Urothelium cell line (cell line): ENCODE results near the gene P2RX3.

ENCODE experiments used
- DNase-seq: peaks from one replicate; pipeline ENCODE4 v3.0.0; 2011; ENCODE audit warnings: low spot score, mixed read lengths
- FAIRE-seq: peaks from 2 replicates; lab custom pipeline; 2011; peaks lifted over from hg19 to GRCh38; lab: Jason Lieb, UNC

P2RX3 gene

DNA sequence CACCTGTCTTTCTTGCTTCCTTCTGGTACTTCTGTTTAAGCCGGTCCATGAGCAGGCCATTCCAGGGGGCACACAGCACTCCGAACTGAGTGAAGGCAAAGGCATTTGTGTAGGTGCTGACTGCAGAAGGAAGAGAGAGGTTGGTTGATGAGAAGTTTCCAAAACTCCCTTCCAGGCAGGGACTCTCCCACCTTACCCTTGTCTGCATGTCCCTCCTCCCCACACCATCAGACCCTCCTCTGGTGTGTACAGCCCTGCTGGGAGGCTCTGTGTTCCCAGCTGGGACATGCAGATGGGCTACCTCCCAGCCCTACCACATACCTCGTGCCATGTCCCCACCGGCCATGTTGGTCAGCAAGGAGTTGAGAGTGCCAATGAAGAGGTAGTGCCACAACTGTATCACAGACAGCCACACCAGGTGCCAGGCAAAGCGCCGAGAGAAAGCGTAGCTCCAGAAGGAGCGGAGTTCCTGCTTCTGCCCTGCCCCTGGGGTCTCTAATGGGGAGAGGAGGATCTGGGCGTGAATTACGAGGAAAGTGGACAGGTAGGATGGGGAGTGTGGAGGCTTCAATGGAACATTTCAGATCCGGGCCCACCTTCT is 76.6 kb downstream of the P2RX3 start:
- DNase-seq: no peak
- no peak for FAIRE-seq

DNA sequence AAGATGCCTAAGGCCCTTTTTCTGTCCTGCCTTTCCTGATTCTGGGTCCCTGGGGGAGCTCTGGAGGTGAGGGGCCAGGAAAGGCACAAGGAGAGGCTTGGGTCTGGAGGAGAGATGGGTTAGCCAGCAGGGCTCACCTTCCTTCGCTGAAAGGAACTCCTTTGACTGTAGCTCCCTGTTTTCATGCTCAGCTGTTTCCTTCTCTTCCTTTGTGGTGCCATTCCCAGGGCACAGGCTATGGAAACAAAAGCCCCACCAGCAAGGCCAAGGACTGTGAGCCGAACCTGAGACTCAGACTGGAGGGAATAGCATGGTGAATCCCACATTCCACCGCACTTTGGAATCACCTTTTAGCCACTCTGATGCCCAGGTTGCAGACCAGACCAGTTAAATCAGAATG is 78.3 kb downstream of the P2RX3 start:
- no peak for FAIRE-seq

DNA sequence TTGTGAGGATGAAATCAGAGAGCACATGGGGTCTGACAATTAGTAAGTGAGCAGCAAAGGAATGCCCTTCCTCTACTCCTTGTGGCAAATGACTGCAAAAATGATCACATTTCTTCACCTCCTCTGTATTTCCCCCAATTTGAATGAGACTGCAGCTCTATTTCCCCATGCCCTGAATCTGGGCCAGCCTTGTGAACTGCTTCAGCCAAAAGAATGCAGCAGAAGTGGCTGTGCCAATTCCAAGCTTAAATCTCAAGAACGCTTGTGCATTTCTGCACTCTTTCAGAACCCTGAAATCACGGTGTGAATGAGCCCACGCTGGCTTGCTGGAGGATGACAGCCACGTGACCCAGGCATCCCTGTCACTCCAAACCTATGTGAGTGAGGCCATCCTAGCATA is 78.9 kb downstream of the P2RX3 start:
- no peak for DNase-seq
- FAIRE-seq: no peak

More for the DNA sequence above, 78.3 kb downstream of the P2RX3 start:
- no peak for DNase-seq

DNA sequence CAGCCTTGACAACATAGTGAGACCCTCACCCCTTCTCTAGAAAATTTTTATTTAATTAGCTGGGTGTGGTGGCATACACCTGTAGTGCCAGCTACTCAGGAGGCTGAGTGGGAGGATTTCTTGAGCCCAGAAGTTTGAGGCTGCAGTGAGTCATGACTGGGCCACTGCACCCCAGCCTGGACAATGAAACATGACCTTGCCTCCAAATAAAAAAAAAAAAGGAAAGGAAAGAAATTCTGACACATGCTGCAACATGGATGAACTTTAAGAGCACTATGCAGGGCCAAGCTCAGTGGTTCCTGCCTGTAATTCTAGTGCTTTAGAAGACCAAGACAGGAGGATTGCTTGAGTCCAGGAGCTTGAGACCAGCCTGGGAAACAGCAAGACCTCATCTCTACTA is 80.0 kb downstream of the P2RX3 start:
- no peak for FAIRE-seq
- DNase-seq: no peak

DNA sequence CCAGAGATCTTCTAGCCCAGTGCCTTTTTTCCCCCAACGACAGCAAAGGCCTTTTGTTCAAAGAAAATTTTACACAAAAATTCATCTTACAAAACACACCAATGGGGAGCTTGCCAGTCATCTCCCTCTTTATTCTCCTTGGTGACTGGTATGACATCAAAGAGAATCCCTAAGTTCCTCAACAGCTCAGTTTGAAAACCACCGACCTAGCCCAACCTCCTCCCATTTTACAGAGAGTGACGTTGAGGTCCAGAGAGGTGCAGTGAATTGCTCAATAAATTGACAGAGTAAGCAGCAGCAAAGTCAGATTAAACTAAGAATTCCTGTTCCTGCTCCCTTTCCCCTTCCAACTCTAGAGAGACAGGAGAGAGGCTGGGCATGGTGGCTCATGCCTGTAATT is 81.0 kb downstream of the P2RX3 start:
- FAIRE-seq (no peak), DNase-seq (no peak)

DNA sequence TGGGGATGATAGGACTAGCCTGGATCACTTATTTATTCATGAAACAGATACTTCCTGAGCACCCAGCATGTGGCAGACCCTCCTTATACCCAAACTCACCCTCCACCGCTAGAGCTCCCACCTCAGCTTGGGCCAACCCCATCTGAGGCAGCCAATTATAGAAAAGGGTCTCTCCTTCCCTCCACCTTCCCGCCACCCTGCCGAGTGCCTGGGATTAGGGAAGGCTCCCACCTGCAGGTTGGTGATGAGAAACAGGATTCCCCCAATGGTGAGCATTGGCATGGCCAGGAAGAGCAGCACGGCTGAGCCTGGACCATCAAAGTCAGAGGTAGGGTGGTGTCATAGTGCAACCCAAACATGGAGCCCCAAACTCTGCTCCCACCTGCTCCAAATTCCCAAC is 82.9 kb downstream of the P2RX3 start:
- no peak for FAIRE-seq
- no peak for DNase-seq

DNA sequence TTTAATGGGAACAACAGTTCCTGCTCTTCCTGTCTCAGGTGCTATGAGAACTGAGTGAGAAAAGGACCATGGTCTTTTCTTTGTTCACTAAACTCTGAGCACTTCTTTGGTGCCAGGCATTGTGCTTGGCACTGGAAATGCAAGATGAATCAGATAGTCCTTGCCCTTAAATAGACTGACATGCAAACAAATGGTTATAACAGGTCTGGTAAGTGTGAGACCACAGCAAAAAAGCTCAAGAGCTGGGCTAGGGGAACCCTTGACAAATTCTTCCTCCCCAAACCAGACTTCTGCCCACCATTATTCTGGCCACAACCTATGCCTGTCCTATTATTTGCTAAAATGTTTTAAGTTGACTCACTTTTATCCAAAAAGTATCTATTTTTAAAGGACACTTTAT is 83.7 kb downstream of the P2RX3 start:
- DNase-seq (no peak), FAIRE-seq (no peak)
